Tibial nerve (tissue), 4 donors: ENCODE data around the gene CLCN7. TPM values are rescaled to one million over a fixed set of nuclear protein-coding genes. Genes with fewer than 3 reads are reported as not detected.

Experiments used
- DNase-seq, 2 donors: peaks; one replicate each; pipeline ENCODE4 v3.0.0-alpha.2; 2019; ENCODE audit warnings: low spot score in 2 of 2
- H3K27ac ChIP-seq, 4 donors: fragments of 200-600 bp; sonication (generic) in 3 of 4; one replicate each; pipeline ENCODE4 v1.5.1; 2017 to 2019; ENCODE audit warnings: mild to moderate bottlenecking in 1 of 4
- H3K27me3 ChIP-seq, 2 donors: fragments of 200-600 bp; sonication (generic) in 1 of 2; one replicate each; pipeline versions ENCODE4 v1.5.1 to v1.6.0; 2017 to 2019
- H3K36me3 ChIP-seq, 3 donors: fragments of 200-600 bp; sonication (generic); one replicate each; pipeline ENCODE4 v1.5.1; 2018 to 2019
- H3K4me1 ChIP-seq, 4 donors: fragments of 200-600 bp; sonication (generic) in 3 of 4; one replicate each; pipeline ENCODE4 v1.5.1; 2017 to 2019
- H3K4me3 ChIP-seq, 4 donors: fragments of 200-600 bp; sonication (generic) in 3 of 4; one replicate each; pipeline ENCODE4 v1.5.1; 2017 to 2019; ENCODE audit warnings: mild to moderate bottlenecking in 1 of 4, moderate library complexity in 1 of 4
- H3K9me3 ChIP-seq, 4 donors: fragments of 200-600 bp; sonication (generic) in 3 of 4; one replicate each; pipeline ENCODE4 v1.5.1; 2017 to 2019
- CTCF ChIP-seq, 5 experiments: fragments of 200-600 bp in 3 of 5; fragments of 450-650 bp in 2 of 5; sonication (generic) in 3 of 5; IDR thresholded peaks; one replicate each; pipeline ENCODE4 v1.5.1; 2016 to 2019; ENCODE audit warnings: antibody characterized with exemption in 5 of 5, mild to moderate bottlenecking in 3 of 5, moderate library complexity in 2 of 5
- EP300 ChIP-seq, 2 donors: sonication (generic); formaldehyde crosslinking; IDR thresholded peaks; one replicate each; pipeline ENCODE4 v1.6.1; 2017; ENCODE audit warnings: antibody characterized with exemption in 2 of 2, mild to moderate bottlenecking in 1 of 2
- POLR2A ChIP-seq, 2 donors: fragments of 450-650 bp; IDR thresholded peaks; one replicate each; pipeline ENCODE4 v1.6.1; 2017; ENCODE audit warnings: antibody characterized with exemption in 2 of 2, mild to moderate bottlenecking in 2 of 2, moderate library complexity in 2 of 2
- WGBS, 2 donors: methylation state at CpG; one replicate each; pipeline ENCODE4 v1.1.5; 2018; 5-methylcytosine and 5-hydroxymethylcytosine counted together
- total RNA-seq, 4 donors: library from RNA; depleted of rRNA; stranded (reverse); fragments of >200 nt; gene quantifications; one replicate each; pipeline ENCODE4 v1.1.0, GENCODE V29; 2016

The CLCN7 gene
- total RNA-seq, 4 donors from 2014 or later, result 38.7 to 136 (median 73.1) TPM

GRCh38 chr16:1505912-1506311, 31.1 kb upstream of the CLCN7 start:
- WGBS, 2 donors, result 92 to 96% methylated on average over 16 to 19 of the region's 22 CpGs
- no peaks in the 10 kb centered on the region for H3K9me3 ChIP-seq
- H3K4me3 ChIP-seq, result no peak overlapping the region
- no peaks in the 10 kb centered on the region for H3K27me3 ChIP-seq
- no peak overlapping the region for H3K27ac ChIP-seq
- no peak for DNase-seq
- peaks cover 0 to 94% (median 18%) of the 10 kb centered on the region in 3 donors for H3K36me3 ChIP-seq
- no peaks in the 10 kb centered on the region for H3K4me1 ChIP-seq
- no peak for TF ChIP-seq CTCF (IDR thresholded peaks at IDR 0.05)
- TF ChIP-seq POLR2A (IDR thresholded peaks at IDR 0.05), result no peak
- TF ChIP-seq EP300 (IDR thresholded peaks at IDR 0.05), result no peak

- Histone ChIP-seq H3K27me3 (no peaks in the 10 kb centered on the region), H3K9me3 (no peaks in the 10 kb centered on the region), H3K27ac (no peak overlapping the region), H3K4me3 (no peak overlapping the region), H3K4me1 (no peaks in the 10 kb centered on the region), H3K36me3 (peaks cover 0 to 94% (median 18%) of the 10 kb centered on the region in 3 donors)
- no peak for TF ChIP-seq CTCF (IDR thresholded peaks at IDR 0.05)
- TF ChIP-seq EP300 (IDR thresholded peaks at IDR 0.05), result no peak
- no peak for TF ChIP-seq POLR2A (IDR thresholded peaks at IDR 0.05)
- no peak for DNase-seq
- WGBS, 2 donors, result 90 to 95% methylated on average over 31 to 33 of the region's 37 CpGs
Measured at GRCh38 chr16:1505073-1505844, 30.4 kb upstream of the CLCN7 start.

- no peaks in the 10 kb centered on the region for H3K27me3 ChIP-seq
- no peak overlapping the region for H3K4me3 ChIP-seq
- TF ChIP-seq CTCF (IDR thresholded peaks at IDR 0.05), result no peak
- TF ChIP-seq EP300 (IDR thresholded peaks at IDR 0.05), result no peak
- no peak for TF ChIP-seq POLR2A (IDR thresholded peaks at IDR 0.05)
- H3K36me3 ChIP-seq, result peaks cover 0 to 94% (median 25%) of the 10 kb centered on the region in 3 donors
- no peaks in the 10 kb centered on the region for H3K9me3 ChIP-seq
- no peak for DNase-seq
- H3K4me1 ChIP-seq, result no peaks in the 10 kb centered on the region
- H3K27ac ChIP-seq, result no peak overlapping the region
- 95 to 96% methylated on average over 37 of the region's 37 CpGs for WGBS, 2 donors
Measured at GRCh38 chr16:1503110-1503955, 28.5 kb upstream of the CLCN7 start.

DNA sequence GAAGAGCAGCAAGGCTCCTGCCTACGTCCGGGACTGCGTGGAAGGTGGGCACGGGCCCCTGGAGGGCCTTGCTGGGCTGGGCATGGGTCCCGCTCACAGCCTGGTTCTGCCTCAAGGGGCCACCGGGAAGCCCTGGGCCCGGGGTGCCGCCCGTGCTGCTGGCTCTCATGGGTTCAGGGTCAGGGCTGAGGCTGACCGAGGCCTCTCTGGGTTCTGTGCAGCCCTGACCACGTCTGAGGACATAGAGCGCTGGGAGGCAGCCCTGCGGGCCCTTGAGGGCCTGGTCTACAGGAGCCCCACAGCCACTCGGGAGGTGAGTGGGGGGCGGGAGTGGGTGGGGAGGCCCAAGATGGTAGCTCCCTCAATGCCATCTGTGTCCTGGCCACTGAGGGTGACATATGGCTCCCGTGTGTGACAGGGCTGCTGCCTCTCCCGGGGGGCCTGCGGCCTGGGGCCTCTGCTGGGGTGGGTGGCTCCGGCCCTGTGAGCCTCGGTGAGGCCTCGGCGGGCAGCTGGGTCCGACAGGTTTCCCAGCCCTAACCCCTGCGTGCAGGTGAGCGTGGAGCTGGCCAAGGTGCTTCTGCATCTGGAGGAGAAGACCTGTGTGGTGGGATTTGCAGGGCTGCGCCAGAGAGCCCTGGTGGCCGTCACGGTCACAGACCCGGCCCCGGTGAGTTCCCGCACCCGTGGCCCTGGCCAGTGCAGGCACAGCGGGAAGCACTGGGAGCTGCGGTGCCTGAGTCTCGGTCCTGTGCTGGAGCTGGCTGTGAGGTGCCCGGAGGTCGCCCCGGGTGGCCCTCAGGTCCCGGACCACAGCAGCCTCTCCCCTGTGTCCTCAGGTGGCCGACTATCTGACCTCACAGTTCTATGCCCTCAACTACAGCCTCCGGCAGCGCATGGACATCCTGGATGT, 27.5 kb upstream of the CLCN7 start:
- Histone ChIP-seq H3K4me1 (no peaks in the 10 kb centered on the region), H3K27ac (no peak overlapping the region), H3K27me3 (no peaks in the 10 kb centered on the region), H3K4me3 (no peak overlapping the region), H3K36me3 (peaks cover 0 to 97% (median 25%) of the 10 kb centered on the region in 3 donors), H3K9me3 (no peaks in the 10 kb centered on the region)
- DNase-seq, result no peak
- TF ChIP-seq EP300 (IDR thresholded peaks at IDR 0.05), result no peak
- 97 to 98% methylated on average over 25 to 26 of the region's 42 CpGs for WGBS, 2 donors

- no peak for DNase-seq
- TF ChIP-seq EP300 (IDR thresholded peaks at IDR 0.05) (no peak), POLR2A (IDR thresholded peaks at IDR 0.05) (no peak), CTCF (IDR thresholded peaks at IDR 0.05) (no peak)
- Histone ChIP-seq H3K36me3 (peaks cover 0 to 97% (median 25%) of the 10 kb centered on the region in 3 donors), H3K4me1 (no peaks in the 10 kb centered on the region), H3K9me3 (no peaks in the 10 kb centered on the region), H3K27ac (no peak overlapping the region), H3K4me3 (no peak overlapping the region), H3K27me3 (no peaks in the 10 kb centered on the region)
- 94 to 96% methylated on average over 17 to 21 of the region's 23 CpGs for WGBS, 2 donors
Measured at GRCh38 chr16:1501630-1502029, 26.8 kb upstream of the CLCN7 start.
